GM12878 (cell line): ENCODE data around the gene TET2. TPM values are rescaled to one million over a fixed set of nuclear protein-coding genes. Genes with fewer than 3 reads are reported as not detected.

Source experiments
- BCL11A ChIP-seq: IDR thresholded peaks from 2 replicates; pipeline ENCODE4 v1.6.1; 2011; ENCODE audit warnings: low read depth, low read length
- BCL3 ChIP-seq: IDR thresholded peaks from 2 replicates; pipeline ENCODE4 v1.6.1; 2011; ENCODE audit warnings: borderline replicate concordance, low read depth, mild to moderate bottlenecking, moderate library complexity, low read length; ENCODE audit not compliant: insufficient read depth, poor library complexity, severe bottlenecking
- BHLHE40 ChIP-seq, 2 experiments: fragments of 450-650 bp in 1 of 2; IDR thresholded peaks; 2 replicates each; pipeline ENCODE4 v1.6.1; 2011 to 2017; ENCODE audit warnings: low read depth in 2 of 2, borderline replicate concordance in 1 of 2, improper control_type of control experiment in 1 of 2, low read length in 1 of 2, mild to moderate bottlenecking in 1 of 2
- CHD4 ChIP-seq: fragments of 200-600 bp; sonication (generic); IDR thresholded peaks from 2 replicates; pipeline ENCODE4 v1.6.1; 2016; ENCODE audit warnings: mild to moderate bottlenecking
- CUX1 ChIP-seq: IDR thresholded peaks from 2 replicates; pipeline ENCODE4 v1.6.1; 2012; ENCODE audit warnings: improper control_type of control experiment, low read depth, low read length; ENCODE audit not compliant: insufficient replicate concordance
- DPF2 ChIP-seq: fragments of 450-650 bp; IDR thresholded peaks from 2 replicates; pipeline ENCODE4 v1.6.1; 2017; ENCODE audit warnings: mild to moderate bottlenecking
- E2F8 ChIP-seq: fragments of 450-650 bp; IDR thresholded peaks from 2 replicates; pipeline ENCODE4 v1.6.1; 2018; ENCODE audit warnings: mild to moderate bottlenecking, low read depth, moderate library complexity; ENCODE audit not compliant: partially characterized antibody
- EP300 ChIP-seq, 2 experiments: fragments of 150-350 bp in 1 of 2; IDR thresholded peaks; 2 replicates each; pipeline ENCODE4 v1.6.1; 2011 to 2012; ENCODE audit warnings: low read depth in 2 of 2, low read length in 2 of 2, borderline replicate concordance in 1 of 2, improper control_type of control experiment in 1 of 2, inconsistent platforms in 1 of 2; ENCODE audit not compliant: control insufficient read depth in 1 of 2
- ETV6 ChIP-seq, 2 experiments: fragments of 450-650 bp in 1 of 2; IDR thresholded peaks in 1 of 2; conservative IDR thresholded peaks in 1 of 2; 2 replicates each; pipeline ENCODE4 v1.6.1; 2014; ENCODE audit warnings: antibody characterized with exemption in 1 of 2, borderline replicate concordance in 1 of 2, low read depth in 1 of 2, mild to moderate bottlenecking in 1 of 2, moderate library complexity in 1 of 2
- HCFC1 ChIP-seq: fragments of 150-350 bp; IDR thresholded peaks from 2 replicates; pipeline ENCODE4 v1.6.1; 2014; ENCODE audit warnings: low read length
- MTA3 ChIP-seq: IDR thresholded peaks from 2 replicates; pipeline ENCODE4 v1.6.1; 2012; ENCODE audit warnings: low read length, inconsistent platforms, borderline replicate concordance
- NBN ChIP-seq: fragments of 450-650 bp; IDR thresholded peaks from 2 replicates; pipeline ENCODE4 v1.6.1; 2016
- POLR2AphosphoS2 ChIP-seq: IDR thresholded peaks from 2 replicates; pipeline ENCODE4 v1.6.1; 2011; ENCODE audit warnings: low read depth, mild to moderate bottlenecking, low read length, improper control_type of control experiment, moderate library complexity
- POLR2AphosphoS5 ChIP-seq: IDR thresholded peaks from 2 replicates; pipeline ENCODE4 v1.6.1; 2011; ENCODE audit warnings: mild to moderate bottlenecking, low read length, inconsistent platforms
- RAD51 ChIP-seq: fragments of 450-650 bp; IDR thresholded peaks from 2 replicates; pipeline ENCODE4 v1.6.1; 2016; ENCODE audit warnings: moderate library complexity, mild to moderate bottlenecking, inconsistent platforms
- SMAD1 ChIP-seq: fragments of 450-650 bp; IDR thresholded peaks from 2 replicates; pipeline ENCODE4 v1.6.1; 2018; ENCODE audit warnings: mild to moderate bottlenecking, low read depth; ENCODE audit not compliant: partially characterized antibody
- SP1 ChIP-seq: IDR thresholded peaks from one replicate; pipeline ENCODE4 v1.6.1; 2011; ENCODE audit warnings: low read depth, low read length
- SREBF2 ChIP-seq: IDR thresholded peaks from 2 replicates; pipeline ENCODE4 v1.6.1; 2012; ENCODE audit warnings: mild to moderate bottlenecking, low read length
- TARDBP ChIP-seq: IDR thresholded peaks from 2 replicates; pipeline ENCODE4 v1.6.1; 2016; ENCODE audit warnings: borderline replicate concordance
- ZNF217 ChIP-seq: fragments of 450-650 bp; IDR thresholded peaks from 2 replicates; pipeline ENCODE4 v1.6.1; 2017; ENCODE audit warnings: antibody characterized with exemption, mild to moderate bottlenecking
- ZNF24 ChIP-seq: fragments of 450-650 bp; IDR thresholded peaks from 2 replicates; pipeline ENCODE4 v1.6.1; 2017; ENCODE audit warnings: antibody characterized with exemption, mild to moderate bottlenecking
- ZZZ3 ChIP-seq: IDR thresholded peaks from 2 replicates; pipeline ENCODE4 v1.6.1; 2011; ENCODE audit warnings: low read depth; ENCODE audit not compliant: control insufficient read depth, insufficient read length
- polyA plus RNA-seq, 11 experiments: library from polyadenylated mRNA; depleted of rRNA in 4 of 11; unstranded in 6 of 11; stranded (reverse) in 5 of 11; fragments of >200 nt; fragmentation: Nextera tagmentation in 4 of 11; fragmentation: Illumina TruSeq in 1 of 11; extraction: Ambion mirVana in 4 of 11; extraction: Trizol in 1 of 11; gene quantifications; 1 replicate in 1 of 11; 2 replicates in 10 of 11; pipeline versions ENCODE4 v1.2.1 to v1.2.3, GENCODE V29; 2011 to 2016; ENCODE audit warnings: inconsistent platforms in 2 of 11, missing spikeins in 2 of 11, low read depth in 1 of 11
- total RNA-seq, 4 experiments: library from RNA; depleted of rRNA in 3 of 4; stranded (reverse); fragments of >200 nt in 3 of 4; fragmentation: Illumina TruSeq in 1 of 4; extraction: Trizol in 1 of 4; gene quantifications; 2 replicates each; pipeline versions ENCODE4 v1.2.1 to v1.2.3, GENCODE V29; 2013 to 2021

Gene TET2
- total and polyA plus RNA-seq, 10 of the 15 experiments (the other 5 are each of a cell fraction or from before 2014, with no cell fraction given) = 3.7 to 49.0 (median 27.5) TPM

DNA sequence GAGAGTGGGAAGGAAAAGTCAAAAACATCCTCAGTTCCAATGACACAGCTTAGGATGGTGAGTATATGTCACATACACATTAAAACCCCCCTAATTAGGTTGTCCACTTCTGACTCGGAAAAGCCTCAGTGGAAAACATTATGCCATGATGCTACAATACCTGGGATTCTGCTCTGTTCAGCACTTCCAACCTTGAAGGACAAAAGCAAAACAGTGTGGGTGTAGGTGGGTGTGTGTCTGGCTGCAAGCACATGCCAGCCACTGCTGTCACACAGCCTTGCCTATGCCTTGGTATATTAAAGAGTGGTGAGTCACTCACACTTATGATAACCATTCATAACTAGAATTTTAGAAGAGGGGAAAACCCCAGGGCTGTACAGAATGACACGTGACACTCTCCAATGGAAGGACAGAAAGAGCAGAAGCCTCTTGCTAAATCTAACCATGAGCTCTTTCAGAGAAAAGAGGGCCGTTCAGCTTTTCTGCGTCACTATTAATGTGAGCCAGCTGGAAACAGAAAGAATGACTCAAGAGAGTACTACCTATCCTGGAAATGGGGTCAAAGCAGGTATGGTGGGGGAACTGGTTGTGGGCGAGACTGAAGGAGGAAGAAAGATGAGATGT, 159.6 kb downstream of the TET2 start (continued):
- no peak for TF ChIP-seq CHD4
- TF ChIP-seq BCL11A = peak; percentile 47
- TF ChIP-seq DPF2 = peak; percentile 95
- no peak for TF ChIP-seq MTA3
- TF ChIP-seq RAD51 = peak; percentile 98
- TF ChIP-seq POLR2AphosphoS5 = no peak
- no peak for TF ChIP-seq ZNF217
- TF ChIP-seq SREBF2 = no peak
- TF ChIP-seq NBN = 0 out of 2 replicates have a peak, but pooled peaks have one; percentile 40
- TF ChIP-seq E2F8 = no peak
- TF ChIP-seq HCFC1 = no peak
- TF ChIP-seq CUX1 = no peak
- peak; percentile 90 to 92 for TF ChIP-seq BHLHE40 (IDR thresholded peaks at IDR 0.05; ENCODE audit: borderline replicate concordance in 1 of 2, low read depth in 2 of 2, low read length in 1 of 2)
- TF ChIP-seq TARDBP = no peak
- peak; percentile 94 for TF ChIP-seq BCL3
- peak in 1 of 2 experiments; percentile 100; a peak in 2 of 4 replicates for TF ChIP-seq ETV6 (conservative IDR thresholded peaks at IDR 0.05 in 1 of 2, IDR thresholded peaks at IDR 0.05 in 1 of 2; ENCODE audit: borderline replicate concordance in 1 of 2, low read depth in 1 of 2)
- no peak for TF ChIP-seq SP1
- TF ChIP-seq POLR2AphosphoS2 = no peak
- no peak for TF ChIP-seq ZZZ3
- TF ChIP-seq SMAD1 = no peak
- no peak for TF ChIP-seq ZNF24
- TF ChIP-seq EP300 (IDR thresholded peaks at IDR 0.05; ENCODE audit: borderline replicate concordance in 1 of 2, control insufficient read depth in 1 of 2, low read depth in 2 of 2, low read length in 2 of 2) = peak; percentile 75 to 77; a peak in 3 of 4 replicates
